Stimulated activated CD4-positive, alpha-beta T cell treated with anti-CD3 and anti-CD28 coated beads, TNF-alpha, amount 100 ng/mL, for 1 hour (primary cell): ENCODE results near the gene PRR35.

Source experiments
- DNase-seq, 3 donors: peaks; one replicate each; pipeline ENCODE4 v3.0.0-alpha.2; 2020; ENCODE audit warnings: low read depth in 3 of 3, low spot score in 1 of 3

The PRR35 gene

DNA sequence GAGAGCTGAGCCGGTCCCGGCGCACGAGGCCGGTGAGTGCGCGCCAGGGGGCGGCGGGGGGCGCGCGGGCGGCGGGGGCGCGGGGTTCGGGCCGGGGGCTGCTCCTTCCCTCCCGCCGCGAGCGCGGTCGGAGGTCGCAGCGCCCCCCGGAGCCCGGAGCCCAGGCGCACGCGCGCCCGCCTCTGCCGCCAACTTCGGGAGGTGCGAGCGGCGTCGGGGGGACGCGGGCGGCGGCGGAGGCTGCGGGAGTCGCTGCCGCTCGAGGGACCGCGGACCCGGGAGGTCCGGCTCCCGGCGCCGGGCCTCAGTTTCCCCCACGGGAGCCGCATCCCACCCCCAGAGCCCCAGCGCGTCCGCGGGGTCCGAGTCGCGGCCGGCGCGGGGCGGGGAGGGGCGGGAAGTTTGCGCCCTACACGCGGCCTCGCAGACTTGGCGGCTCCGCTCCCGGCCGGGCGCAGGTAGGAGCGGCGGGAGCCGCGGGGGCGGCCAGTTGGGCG lies at the start of gene PRR35:
PRR35 (plus strand) TSS at position 191 of the 497 bp plus-strand sequence. CDS start 2,901 bp downstream, outside the sequence.
- DNase-seq, result no peak

- DNase-seq, result no peak
These were observed 47.4 kb upstream of the PRR35 start for GRCh38 chr16:512802-513201.

DNA sequence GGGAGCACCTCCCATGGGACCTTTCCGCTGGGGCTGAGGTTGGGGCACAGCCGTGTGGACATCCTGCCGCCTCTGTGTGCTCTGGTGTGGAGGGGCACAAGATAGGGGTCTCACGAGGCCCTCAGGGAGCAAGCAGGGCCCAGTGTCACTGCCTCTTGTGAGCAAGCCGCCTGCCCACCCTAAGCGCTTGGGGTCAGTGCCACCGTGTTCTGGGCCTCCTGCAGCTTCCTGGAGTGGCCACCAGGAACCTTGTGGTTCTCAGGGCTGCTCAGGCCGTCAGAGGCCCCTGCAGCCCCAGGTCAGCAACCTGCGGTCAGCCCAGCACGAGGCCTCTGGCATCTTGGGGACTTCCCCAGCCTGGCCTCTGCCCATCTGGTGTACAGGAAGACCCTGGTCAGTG lies 46.2 kb upstream of the PRR35 start:
- no peak for DNase-seq

- no peak for DNase-seq
These were observed 44.8 kb upstream of the PRR35 start for GRCh38 chr16:515175-515938.

- no peak for DNase-seq
These were observed 44.3 kb upstream of the PRR35 start for GRCh38 chr16:515939-516226.

GRCh38 chr16:516301-516700 lies 43.9 kb upstream of the PRR35 start:
- DNase-seq, result no peak

GRCh38 chr16:518858-519257 lies 41.3 kb upstream of the PRR35 start:
- DNase-seq, result no peak

GRCh38 chr16:519425-519824 lies 40.8 kb upstream of the PRR35 start:
- no peak for DNase-seq

- no peak for DNase-seq
These were observed 40.1 kb upstream of the PRR35 start for GRCh38 chr16:519841-520687.

- DNase-seq, result no peak
These were observed 39.3 kb upstream of the PRR35 start for GRCh38 chr16:520847-521246.

- DNase-seq, result no peak
These were observed 38.6 kb upstream of the PRR35 start for GRCh38 chr16:521381-522210.

GRCh38 chr16:522320-523096 lies 37.7 kb upstream of the PRR35 start:
- DNase-seq, result no peak

- no peak for DNase-seq
These were observed 37.0 kb upstream of the PRR35 start for GRCh38 chr16:523097-523741.

- DNase-seq, result no peak
These were observed 35.7 kb upstream of the PRR35 start for GRCh38 chr16:524274-525040.

- no peak for DNase-seq
These were observed 35.1 kb upstream of the PRR35 start for GRCh38 chr16:525123-525519.

DNA sequence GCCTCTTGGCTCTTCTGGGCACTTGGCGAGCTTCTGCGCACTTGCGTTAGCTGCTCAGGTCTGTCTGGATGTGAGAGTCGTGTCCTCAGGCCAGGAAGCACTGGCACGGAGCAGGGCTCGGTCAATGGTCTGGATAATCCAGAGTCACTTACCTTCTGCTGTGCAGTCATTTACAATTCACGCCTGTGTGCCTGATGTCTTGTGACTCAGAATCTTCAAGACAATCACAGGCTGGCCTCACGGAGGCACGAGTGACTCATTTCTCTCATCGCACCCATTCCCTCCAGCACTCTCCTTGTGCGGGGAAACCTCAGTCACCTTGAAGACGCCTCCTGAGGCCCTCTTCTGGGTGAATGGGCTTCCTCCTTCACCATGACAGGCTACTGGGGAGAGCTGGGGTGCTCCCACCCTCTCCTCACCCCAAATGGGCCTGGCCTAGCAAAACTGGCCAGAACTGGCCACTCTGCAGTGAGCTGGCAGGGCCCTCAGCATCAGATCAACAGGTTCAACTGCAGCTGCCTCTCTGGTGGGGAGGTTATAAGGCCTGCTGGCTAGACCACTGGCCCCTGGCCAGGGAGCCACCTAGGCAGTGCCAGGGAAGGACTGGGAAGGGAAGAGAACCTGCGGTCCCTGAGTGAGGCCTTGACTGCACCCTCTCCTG lies 34.5 kb upstream of the PRR35 start:
- peak; percentile 15 to 54 (median 42) for DNase-seq

- peak in 1 of 3 donors; percentile 14 for DNase-seq
These were observed 33.8 kb upstream of the PRR35 start for GRCh38 chr16:526181-527014.
